ENCODE data around the gene TAB3.
"Not testable (repeated sequence)": the region's sequence is repeated elsewhere in the genome, so short reads cannot be mapped to it uniquely, and the experiment has no call there.

Gene TAB3

GRCh38 chrX:30806187-30806728 lies 82.8 kb downstream of the TAB3 start:
- DNase-seq, result no peak

- DNase-seq, result no peak
Measured at GRCh38 chrX:30804462-30804861, 84.6 kb downstream of the TAB3 start.

GRCh38 chrX:30800901-30801300 lies 88.2 kb downstream of the TAB3 start:
- no peak for DNase-seq

- DNase-seq, result no peak
Measured at GRCh38 chrX:30799327-30799726, 89.7 kb downstream of the TAB3 start.

GRCh38 chrX:30798810-30799209 lies 90.2 kb downstream of the TAB3 start:
- DNase-seq, result no peak

- DNase-seq, result not testable (repeated sequence)
Measured at GRCh38 chrX:30797301-30797700, 91.8 kb downstream of the TAB3 start.

GRCh38 chrX:30795981-30796958 lies 92.8 kb downstream of the TAB3 start:
- DNase-seq, result no peak

- no peak for DNase-seq
Measured at GRCh38 chrX:30794497-30794896, 94.6 kb downstream of the TAB3 start.

GRCh38 chrX:30793767-30794103 lies 95.3 kb downstream of the TAB3 start:
- DNase-seq, result no peak

- no peak for DNase-seq
Measured at GRCh38 chrX:30793075-30793766, 95.8 kb downstream of the TAB3 start.

- no peak for DNase-seq
Measured at GRCh38 chrX:30791296-30792278, 97.5 kb downstream of the TAB3 start.

GRCh38 chrX:30787012-30787411 lies 102.0 kb downstream of the TAB3 start:
- no peak for DNase-seq

- DNase-seq, result no peak
Measured at GRCh38 chrX:30786374-30786773, 102.7 kb downstream of the TAB3 start.

- DNase-seq, result no peak
Measured at GRCh38 chrX:30781711-30782444, 107.2 kb downstream of the TAB3 start.

GRCh38 chrX:30779453-30780030 lies 109.5 kb downstream of the TAB3 start:
- no peak for DNase-seq

- no peak for DNase-seq
Measured at GRCh38 chrX:30777575-30777974, 111.5 kb downstream of the TAB3 start.
